Hypothalamus (tissue), 51 donors: ENCODE results near the gene WDR38.

Experiments used
- DNase-seq, 51 donors: peaks; one replicate each; lab custom pipeline; 2025; lab: John Stamatoyannopoulos, UW

The WDR38 gene

GRCh38 chr9:124878518-124878917 is 25.3 kb downstream of the WDR38 start:
- DNase-seq: no peak

DNA sequence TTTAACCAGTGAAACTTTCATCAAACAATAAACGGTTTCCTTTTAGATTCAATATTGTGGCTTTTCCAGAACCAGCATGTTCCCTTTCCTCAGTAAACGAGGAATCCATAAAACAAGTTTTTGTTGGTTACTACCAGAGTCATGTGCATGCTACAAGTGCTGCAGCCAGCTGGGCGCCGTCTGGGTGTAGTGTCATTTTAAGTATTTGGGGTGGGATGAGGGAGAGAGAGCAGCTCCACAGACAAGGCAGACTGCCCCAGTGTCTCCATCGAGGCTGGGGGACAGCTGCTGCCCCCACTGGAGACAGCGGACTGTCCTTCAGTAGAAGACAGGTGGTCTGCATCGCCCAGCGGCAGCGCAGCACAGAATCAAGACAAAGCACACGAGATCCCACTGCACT is 26.0 kb downstream of the WDR38 start:
- DNase-seq: no peak

- peak in 8 of 51 donors; percentile 13 to 48 (median 22) for DNase-seq
Measured at GRCh38 chr9:124880501-124880900, 27.2 kb downstream of the WDR38 start.

GRCh38 chr9:124881138-124881743 is 28.0 kb downstream of the WDR38 start:
- DNase-seq: no peak

GRCh38 chr9:124882231-124882630 is 29.0 kb downstream of the WDR38 start:
- no peak for DNase-seq

DNA sequence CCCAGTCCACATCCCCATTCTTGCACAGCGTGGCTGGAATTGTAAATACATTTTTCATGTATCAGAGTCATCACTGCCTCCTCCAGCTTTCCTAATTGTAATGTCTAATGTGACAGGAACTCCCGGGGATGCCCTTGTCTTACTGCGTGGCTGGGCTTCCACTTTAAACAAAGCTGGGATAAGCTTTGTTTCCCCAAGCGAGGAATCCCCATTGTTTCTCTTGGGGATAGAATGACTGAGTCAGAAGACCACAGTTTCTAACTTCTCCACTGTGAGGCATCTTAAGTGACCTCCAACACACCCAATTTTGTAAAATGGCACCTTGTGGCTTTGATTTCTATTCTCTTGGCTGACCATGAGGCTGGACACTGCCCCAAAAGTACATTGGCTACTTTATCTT is 31.1 kb downstream of the WDR38 start:
- DNase-seq: no peak

DNA sequence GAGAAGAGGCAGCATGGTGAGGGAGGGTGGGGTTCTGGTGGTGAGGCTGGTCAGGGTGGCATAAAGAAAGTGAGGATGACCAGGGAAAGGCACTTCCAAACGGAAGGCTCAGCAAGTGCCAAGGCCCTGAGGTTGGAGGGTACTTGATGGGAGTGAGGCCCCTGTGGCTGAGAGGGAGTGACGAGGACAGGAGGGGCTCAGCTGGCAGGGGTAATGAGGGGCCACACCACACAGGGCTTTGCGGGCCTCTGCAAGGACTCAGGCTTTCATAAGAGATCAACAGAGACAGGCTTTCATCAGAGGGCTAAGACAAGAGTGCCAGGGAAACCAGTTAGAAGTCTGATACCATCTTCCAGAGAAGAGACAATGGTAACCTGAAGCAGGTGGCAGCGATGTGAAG is 32.3 kb downstream of the WDR38 start:
- DNase-seq: no peak

DNA sequence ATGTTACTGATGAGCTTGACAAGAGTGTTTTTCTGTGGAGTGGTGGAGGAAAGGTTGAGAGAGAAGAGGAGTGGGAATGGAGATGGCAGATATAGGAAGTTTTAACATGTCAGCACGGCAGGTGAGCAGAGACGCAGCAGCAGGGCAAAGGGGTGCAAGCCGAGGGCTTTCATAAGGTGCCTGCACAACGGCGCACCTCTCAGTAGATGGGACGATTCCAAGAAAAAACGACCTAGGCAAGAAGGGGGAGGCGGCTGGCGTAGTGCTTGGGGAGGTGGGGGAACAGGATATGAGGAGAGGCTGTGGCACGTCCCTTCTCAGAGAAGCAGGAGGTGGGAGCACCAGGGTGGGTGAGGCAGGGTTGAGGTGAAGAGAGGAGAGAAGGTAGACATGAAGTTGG is 33.2 kb downstream of the WDR38 start:
- no peak for DNase-seq

- DNase-seq: no peak
Measured at GRCh38 chr9:124886866-124887492, 33.7 kb downstream of the WDR38 start.

DNA sequence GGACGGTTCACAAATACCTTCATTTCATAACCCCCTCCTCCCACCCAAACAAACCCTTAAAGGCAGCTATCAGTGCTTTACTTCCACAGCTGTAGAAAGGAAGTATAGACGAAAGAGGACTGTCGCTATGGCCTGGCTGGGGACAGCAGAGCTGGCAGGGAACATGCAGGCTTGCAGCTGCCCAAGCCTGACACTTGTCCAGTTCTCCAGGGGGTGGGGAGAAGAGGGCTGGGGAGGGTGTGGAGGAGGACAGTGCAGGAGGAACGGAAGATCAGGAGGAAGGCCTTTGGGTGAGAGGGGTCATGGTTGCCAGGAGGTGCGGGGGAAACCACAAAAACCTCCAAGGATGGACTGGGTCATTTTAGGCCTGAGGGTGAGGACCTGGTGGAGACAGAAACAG is 34.6 kb downstream of the WDR38 start:
- DNase-seq: no peak

DNA sequence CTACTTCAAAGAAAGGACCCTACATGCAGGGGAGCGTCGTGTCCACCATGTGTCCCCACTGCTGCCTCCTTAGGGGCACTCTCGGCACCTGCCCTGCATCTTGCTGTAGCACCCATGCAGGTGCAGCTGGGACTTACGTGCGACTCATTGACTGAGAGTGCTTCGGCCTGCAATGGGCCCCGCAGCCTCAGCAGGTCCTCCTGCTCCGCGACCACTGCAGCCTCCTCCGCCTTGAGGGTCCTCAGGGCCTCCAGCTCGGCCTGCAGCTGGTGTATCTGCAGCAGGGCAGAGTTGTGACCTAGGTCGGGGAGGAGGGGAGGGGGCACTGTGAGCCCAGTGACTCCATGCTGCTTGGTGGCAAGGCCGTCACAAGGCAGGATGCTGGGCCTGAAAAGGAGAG is 35.7 kb downstream of the WDR38 start:
- DNase-seq: no peak

DNA sequence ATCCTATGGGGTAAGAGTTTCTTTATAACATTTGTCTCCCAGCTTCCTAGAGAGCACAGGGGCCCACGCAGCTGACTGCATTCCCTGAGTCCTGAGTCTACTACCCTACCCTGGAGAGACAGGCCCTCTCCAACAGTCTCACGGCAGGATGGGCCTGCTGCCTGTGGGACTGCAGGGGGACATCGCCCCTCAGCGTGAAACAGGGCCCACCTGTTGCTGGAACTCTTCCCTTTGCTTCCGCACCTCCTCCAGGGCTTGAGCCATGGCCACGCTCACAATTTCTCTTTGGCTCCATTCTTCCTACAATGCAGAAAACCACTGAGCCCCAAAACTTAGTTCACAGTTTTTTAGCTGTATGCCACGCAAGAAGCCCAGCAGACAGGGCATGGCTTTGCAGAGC is 36.9 kb downstream of the WDR38 start:
- no peak for DNase-seq

DNA sequence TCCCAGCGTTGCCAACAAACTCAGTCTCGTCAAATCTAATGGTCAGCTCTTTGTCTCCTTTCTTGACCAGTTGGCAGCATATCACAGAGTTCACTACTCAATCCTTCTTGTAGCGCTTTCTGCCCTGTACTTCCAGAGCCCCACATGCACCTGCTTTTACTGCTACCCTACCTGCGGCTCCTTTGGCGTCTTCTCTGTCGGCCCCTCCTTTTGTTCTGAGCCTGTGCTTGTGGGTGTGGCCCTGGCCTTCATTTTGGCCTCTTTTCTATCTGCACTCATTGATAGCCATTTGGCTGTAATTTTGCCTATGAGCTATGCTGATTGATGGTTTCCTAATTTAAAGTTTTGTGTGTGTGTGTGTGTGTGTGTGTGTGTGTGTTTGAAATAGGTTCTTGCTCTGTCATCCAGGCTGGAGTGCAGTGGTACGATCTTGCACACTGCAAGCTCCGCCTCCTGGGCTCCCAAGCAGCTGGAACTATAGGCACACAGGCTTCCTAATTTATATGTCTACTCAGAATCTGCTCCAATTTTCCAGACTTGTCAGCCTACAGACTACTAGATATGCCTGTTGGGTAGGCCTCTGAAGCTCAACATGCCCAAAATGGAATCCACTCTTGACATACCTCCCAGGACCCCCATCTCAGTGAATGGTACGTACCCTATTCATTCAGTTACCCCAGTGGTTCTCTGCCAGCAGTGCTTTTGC is 40.9 kb downstream of the WDR38 start:
- peak in 3 of 51 donors; percentile 7 to 35 (median 34) for DNase-seq

DNA sequence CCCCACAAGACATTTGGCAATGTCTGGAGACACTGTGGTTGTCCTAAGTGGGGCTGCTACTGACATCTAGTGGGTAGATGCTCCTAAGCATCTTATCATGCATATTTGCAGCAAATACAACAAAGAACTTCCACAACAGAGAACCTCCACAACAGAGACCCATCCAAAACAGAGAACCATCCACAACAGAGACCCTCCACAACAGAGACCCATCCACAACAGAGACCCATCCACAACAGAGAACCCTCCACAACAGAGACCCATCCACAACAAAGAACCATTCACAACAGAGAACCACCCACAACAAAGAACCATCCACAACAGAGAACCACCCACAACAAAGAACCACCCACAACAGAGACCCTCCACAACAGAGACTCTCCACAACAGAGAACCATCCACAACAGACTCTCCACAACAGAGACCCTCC is 41.5 kb downstream of the WDR38 start:
- peak in 10 of 51 donors; percentile 11 to 52 (median 24) for DNase-seq

GRCh38 chr9:124897570-124898460 is 44.6 kb downstream of the WDR38 start:
- no peak for DNase-seq

GRCh38 chr9:124899845-124900244 is 46.6 kb downstream of the WDR38 start:
- no peak for DNase-seq

DNA sequence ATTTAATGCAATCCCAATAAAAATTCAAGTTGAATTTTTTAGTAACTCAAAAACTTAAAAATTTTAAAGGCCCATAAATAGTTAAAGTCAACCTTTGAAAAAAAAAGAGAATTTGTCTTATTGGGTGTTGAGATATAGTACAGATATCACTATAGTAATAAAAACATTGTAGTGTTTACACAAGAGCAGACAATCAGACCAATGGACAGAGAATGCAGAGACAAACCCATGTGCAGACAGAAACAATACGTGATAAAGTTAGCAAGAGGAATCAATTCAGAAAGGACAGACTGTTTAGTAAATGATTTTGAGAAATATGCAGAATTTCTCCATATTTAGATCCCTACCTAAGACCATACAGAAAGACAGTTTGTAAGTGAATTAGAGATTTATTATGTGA is 53.7 kb downstream of the WDR38 start:
- DNase-seq: no peak
